ENCODE data around the gene LRP3. TPM values are rescaled to one million over a fixed set of nuclear protein-coding genes. Genes with fewer than 3 reads are reported as not detected.

Gene LRP3
- total and polyA plus RNA-seq, 2 of the 13 experiments (the other 11 are each of a cell fraction or from before 2014, with no cell fraction given): 17.6 to 51.6 TPM

DNA sequence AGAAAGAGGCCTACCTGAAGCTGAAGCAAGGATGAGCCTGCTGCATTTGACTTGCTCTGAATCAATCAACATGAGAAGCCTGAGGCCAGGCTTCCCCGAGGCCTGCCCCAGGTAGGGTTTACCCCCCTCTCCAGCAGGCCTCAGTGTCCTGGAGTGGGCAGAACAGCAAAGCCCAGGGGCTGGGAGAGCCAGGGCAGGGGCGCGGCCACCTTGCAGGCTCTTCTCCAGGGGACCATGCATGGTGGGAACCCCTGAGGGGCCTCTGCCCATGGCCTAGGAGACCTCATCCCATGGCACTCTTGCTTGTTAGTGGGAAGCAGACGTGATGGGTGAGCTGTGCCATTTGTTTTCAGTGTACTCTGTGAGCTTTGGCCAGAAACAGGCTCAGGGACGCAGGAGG is 19.9 kb upstream of the LRP3 start:
- ATAC-seq: no peak
- Histone ChIP-seq H3K79me2 (ENCODE audit: insufficient read depth, low read length) (peaks cover 7% of the 10 kb centered on the region), H3K4me1 (ENCODE audit: insufficient read depth, low read length) (peaks cover 65% of the 10 kb centered on the region), H3K4me2 (ENCODE audit: low read depth, low read length) (no peak overlapping the region), H2AFZ (ENCODE audit: low read length) (no peak overlapping the region), H3K27me3 (ENCODE audit: control insufficient read depth in 1 of 2, insufficient read depth in 2 of 2, low read length in 2 of 2) (no peaks in the 10 kb centered on the region; a peak in 1 of 5 replicates), H3K36me3 (replicated peaks in 1 of 2; ENCODE audit: control insufficient read depth in 1 of 2, insufficient read depth in 2 of 2, low read length in 2 of 2) (no peaks in the 10 kb centered on the region), H3K4me3 (replicated peaks in 1 of 3; ENCODE audit: insufficient read depth in 1 of 3, low read depth in 2 of 3, low read length in 3 of 3) (no peak overlapping the region), H3K9ac (ENCODE audit: insufficient read depth, low read depth, low read length) (no peak overlapping the region), H3K27ac (ENCODE audit: extremely low read length, insufficient read depth, low read length) (no peak overlapping the region), H3K9me3 (ENCODE audit: low read length) (no peaks in the 10 kb centered on the region), H4K20me1 (ENCODE audit: insufficient read depth, low read length) (no peaks in the 10 kb centered on the region)
- no peak for FAIRE-seq
- POLR2A ChIA-PET: interaction anchor here (1.5 kb wide), 1 partner anchor 17 kb away, joined by 5 read pairs; no protein-coding TSS in a partner anchor
- no CpG with 5 or more reads among the region's 5 CpGs for WGBS (ENCODE audit: low lambda C conversion rate)
- in situ Hi-C loops (cut with HindIII; ENCODE audit: extremely low pct_ligation_motif_present, low pct_unique_long_range_greater_than_20kb): no loop called here
- DNase-seq (ENCODE audit: low spot score): no peak
- BruUV-seq (replicated peaks): no TSS peak
- intact Hi-C loops (cut with micrococcal nuclease; ENCODE audit: unreplicated experiment): no loop called here
- TF ChIP-seq ZNF713 (CRISPR knock-in tag; IDR thresholded peaks at IDR 0.05) (no peak), ZNF430 (CRISPR knock-in tag; IDR thresholded peaks at IDR 0.05) (no peak), KDM3A (CRISPR knock-in tag; IDR thresholded peaks at IDR 0.05; ENCODE audit: low read depth) (no peak), ESRRA (CRISPR knock-in tag; IDR thresholded peaks at IDR 0.05; ENCODE audit: low read depth) (no peak), AHR (CRISPR knock-in tag; IDR thresholded peaks at IDR 0.05) (no peak), ZFP36 (IDR thresholded peaks at IDR 0.05; ENCODE audit: borderline replicate concordance, low read depth, low read length, partially characterized antibody) (no peak), NFIB (CRISPR knock-in tag; IDR thresholded peaks at IDR 0.05; ENCODE audit: borderline replicate concordance) (no peak), TP53 (CRISPR knock-in tag; conservative IDR thresholded peaks at IDR 0.05) (no peak), RNF2 (conservative IDR thresholded peaks at IDR 0.05; ENCODE audit: low read depth) (no peak), SETDB1 (CRISPR knock-in tag; IDR thresholded peaks at IDR 0.05; ENCODE audit: borderline replicate concordance) (no peak)
- TF ChIP-seq, protein P1, sequence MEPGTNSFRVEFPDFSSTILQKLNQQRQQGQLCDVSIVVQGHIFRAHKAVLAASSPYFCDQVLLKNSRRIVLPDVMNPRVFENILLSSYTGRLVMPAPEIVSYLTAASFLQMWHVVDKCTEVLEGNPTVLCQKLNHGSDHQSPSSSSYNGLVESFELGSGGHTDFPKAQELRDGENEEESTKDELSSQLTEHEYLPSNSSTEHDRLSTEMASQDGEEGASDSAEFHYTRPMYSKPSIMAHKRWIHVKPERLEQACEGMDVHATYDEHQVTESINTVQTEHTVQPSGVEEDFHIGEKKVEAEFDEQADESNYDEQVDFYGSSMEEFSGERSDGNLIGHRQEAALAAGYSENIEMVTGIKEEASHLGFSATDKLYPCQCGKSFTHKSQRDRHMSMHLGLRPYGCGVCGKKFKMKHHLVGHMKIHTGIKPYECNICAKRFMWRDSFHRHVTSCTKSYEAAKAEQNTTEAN (CRISPR knock-in tag; conservative IDR thresholded peaks at IDR 0.05): no peak
- CTCF ChIA-PET (ENCODE audit: low intra/inter-chr PET ratio, low total read pairs): no interaction called here
